Measurements from ENCODE around the gene LINGO3. TPM values are rescaled to one million over a fixed set of nuclear protein-coding genes. Genes with fewer than 3 reads are reported as not detected.

LINGO3 gene
- total and polyA plus RNA-seq, 2 of the 4 experiments (the other 2 are of a cell fraction) = not detected

DNA sequence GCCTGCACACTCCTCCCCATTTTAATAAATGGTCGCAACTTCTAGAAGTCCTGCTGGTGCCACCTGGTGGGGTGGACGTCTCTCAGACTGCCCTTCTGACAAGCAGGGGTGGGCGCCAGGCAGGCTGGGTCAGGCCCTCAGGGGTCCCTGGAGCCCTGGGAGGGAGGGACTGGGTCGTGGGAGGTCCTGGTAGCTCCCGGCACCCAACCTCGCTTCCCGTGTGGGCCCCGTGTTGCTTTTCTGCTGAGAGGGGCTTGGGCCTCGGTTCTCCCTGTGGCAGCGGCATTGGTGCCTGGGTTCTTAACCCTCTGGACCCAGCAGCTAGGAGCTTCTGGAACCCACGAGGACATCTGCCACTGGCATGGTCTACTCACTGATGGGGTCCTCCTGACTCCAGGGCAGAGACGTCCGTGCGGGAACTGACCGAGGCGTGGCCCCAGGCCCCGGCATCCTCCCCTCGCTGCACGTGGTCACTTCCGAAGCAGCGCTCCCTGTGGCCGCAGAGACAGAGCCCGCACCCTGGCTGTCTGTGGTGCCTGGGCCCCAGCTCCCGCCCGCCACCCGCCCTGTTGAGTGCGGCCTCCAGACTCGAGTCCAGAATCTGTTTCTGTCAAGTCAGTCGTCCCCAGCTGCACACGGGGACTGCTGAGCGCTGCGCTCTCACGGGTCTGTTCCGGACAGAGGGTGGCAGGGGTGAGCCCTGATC lies 46.1 kb upstream of the LINGO3 start:
- peaks cover 29% of the 10 kb centered on the region for H3K36me3 ChIP-seq (ENCODE audit: control insufficient read depth, insufficient read depth, low read length)
- H3K9me1 ChIP-seq (ENCODE audit: insufficient read depth, low read length) = no peaks in the 10 kb centered on the region
- no peak overlapping the region for H3K18ac ChIP-seq (ENCODE audit: low read depth, low read length)
- intact Hi-C loops (cut with micrococcal nuclease) (no loop called here), in situ Hi-C loops (cut with MboI; ENCODE audit: low sequenced_read_pairs) (no loop called here), dilution Hi-C loops (cut with HindIII; ENCODE audit: low sequenced_read_pairs, unreplicated experiment) (no loop called here)
- TF ChIP-seq MAFK (IDR thresholded peaks at IDR 0.05; ENCODE audit: low read depth, low read length) (no peak), CHD1 (IDR thresholded peaks at IDR 0.05; ENCODE audit: low read depth, low read length) (no peak), FOS (IDR thresholded peaks at IDR 0.05; ENCODE audit: low read depth, low read length) (no peak), MAZ (IDR thresholded peaks at IDR 0.05; ENCODE audit: borderline replicate concordance, low read depth, low read length) (no peak), POLR2A (IDR thresholded peaks at IDR 0.05; ENCODE audit: low read depth, low read length) (no peak), SMC3 (IDR thresholded peaks at IDR 0.05; ENCODE audit: low read depth, low read length) (no peak), RCOR1 (IDR thresholded peaks at IDR 0.05; ENCODE audit: insufficient replicate concordance, low read length) (no peak), RAD21 (IDR thresholded peaks at IDR 0.05; ENCODE audit: low read length) (no peak), NFE2L2 (IDR thresholded peaks at IDR 0.05; ENCODE audit: low read depth, low read length) (no peak), CEBPB (IDR thresholded peaks at IDR 0.05; ENCODE audit: low read depth, low read length) (no peak), MXI1 (IDR thresholded peaks at IDR 0.05; ENCODE audit: borderline replicate concordance, low read depth, low read length) (no peak), RFX5 (IDR thresholded peaks at IDR 0.05; ENCODE audit: low read depth, low read length) (no peak), BHLHE40 (IDR thresholded peaks at IDR 0.05; ENCODE audit: low read depth, low read length) (no peak)
- TF ChIP-seq, protein P1, sequence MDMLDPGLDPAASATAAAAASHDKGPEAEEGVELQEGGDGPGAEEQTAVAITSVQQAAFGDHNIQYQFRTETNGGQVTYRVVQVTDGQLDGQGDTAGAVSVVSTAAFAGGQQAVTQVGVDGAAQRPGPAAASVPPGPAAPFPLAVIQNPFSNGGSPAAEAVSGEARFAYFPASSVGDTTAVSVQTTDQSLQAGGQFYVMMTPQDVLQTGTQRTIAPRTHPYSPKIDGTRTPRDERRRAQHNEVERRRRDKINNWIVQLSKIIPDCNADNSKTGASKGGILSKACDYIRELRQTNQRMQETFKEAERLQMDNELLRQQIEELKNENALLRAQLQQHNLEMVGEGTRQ (IDR thresholded peaks at IDR 0.05; ENCODE audit: low read depth, low read length) = no peak
- TF ChIP-seq, protein P2, sequence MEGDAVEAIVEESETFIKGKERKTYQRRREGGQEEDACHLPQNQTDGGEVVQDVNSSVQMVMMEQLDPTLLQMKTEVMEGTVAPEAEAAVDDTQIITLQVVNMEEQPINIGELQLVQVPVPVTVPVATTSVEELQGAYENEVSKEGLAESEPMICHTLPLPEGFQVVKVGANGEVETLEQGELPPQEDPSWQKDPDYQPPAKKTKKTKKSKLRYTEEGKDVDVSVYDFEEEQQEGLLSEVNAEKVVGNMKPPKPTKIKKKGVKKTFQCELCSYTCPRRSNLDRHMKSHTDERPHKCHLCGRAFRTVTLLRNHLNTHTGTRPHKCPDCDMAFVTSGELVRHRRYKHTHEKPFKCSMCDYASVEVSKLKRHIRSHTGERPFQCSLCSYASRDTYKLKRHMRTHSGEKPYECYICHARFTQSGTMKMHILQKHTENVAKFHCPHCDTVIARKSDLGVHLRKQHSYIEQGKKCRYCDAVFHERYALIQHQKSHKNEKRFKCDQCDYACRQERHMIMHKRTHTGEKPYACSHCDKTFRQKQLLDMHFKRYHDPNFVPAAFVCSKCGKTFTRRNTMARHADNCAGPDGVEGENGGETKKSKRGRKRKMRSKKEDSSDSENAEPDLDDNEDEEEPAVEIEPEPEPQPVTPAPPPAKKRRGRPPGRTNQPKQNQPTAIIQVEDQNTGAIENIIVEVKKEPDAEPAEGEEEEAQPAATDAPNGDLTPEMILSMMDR (conservative IDR thresholded peaks at IDR 0.05; ENCODE audit: low read depth, low read length) = no peak
- TF ChIP-seq, protein P3, sequence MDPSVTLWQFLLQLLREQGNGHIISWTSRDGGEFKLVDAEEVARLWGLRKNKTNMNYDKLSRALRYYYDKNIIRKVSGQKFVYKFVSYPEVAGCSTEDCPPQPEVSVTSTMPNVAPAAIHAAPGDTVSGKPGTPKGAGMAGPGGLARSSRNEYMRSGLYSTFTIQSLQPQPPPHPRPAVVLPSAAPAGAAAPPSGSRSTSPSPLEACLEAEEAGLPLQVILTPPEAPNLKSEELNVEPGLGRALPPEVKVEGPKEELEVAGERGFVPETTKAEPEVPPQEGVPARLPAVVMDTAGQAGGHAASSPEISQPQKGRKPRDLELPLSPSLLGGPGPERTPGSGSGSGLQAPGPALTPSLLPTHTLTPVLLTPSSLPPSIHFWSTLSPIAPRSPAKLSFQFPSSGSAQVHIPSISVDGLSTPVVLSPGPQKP (IDR thresholded peaks at IDR 0.05; ENCODE audit: borderline replicate concordance, low read depth, low read length) = no peak
- no peaks in the 10 kb centered on the region for H4K20me1 ChIP-seq (ENCODE audit: insufficient read depth, low read length)
- no peak overlapping the region for H3K14ac ChIP-seq (replicated peaks; ENCODE audit: low read depth, low read length)
- no peak overlapping the region for H2AK5ac ChIP-seq (ENCODE audit: low read depth, low read length)
- ChIA-PET CTCF (no interaction called here), POLR2A (ENCODE audit: unreplicated experiment) (no interaction called here)
- no peak overlapping the region for H3K4me3 ChIP-seq (ENCODE audit: insufficient read depth, low read depth, low read length)
- no peak overlapping the region for H4K91ac ChIP-seq (ENCODE audit: insufficient read depth, low read depth, low read length)
- peak overlapping the region; percentile 24 for H2AK9ac ChIP-seq (replicated peaks; ENCODE audit: low read depth, low read length, poor library complexity)
- H3K79me1 ChIP-seq (ENCODE audit: low read depth in 1 of 2, low read length in 2 of 2) = no peaks in the 10 kb centered on the region
- ATAC-seq (ENCODE audit: low read depth) = no peak
- no peak overlapping the region for H3K23ac ChIP-seq (ENCODE audit: low read depth, low read length)
- BruUV-seq (replicated peaks) = no TSS peak
- no peak overlapping the region for H4K5ac ChIP-seq (ENCODE audit: low read depth, low read length)
- no peak overlapping the region for H2BK120ac ChIP-seq (ENCODE audit: low read depth, low read length)
- H4K8ac ChIP-seq (ENCODE audit: low read depth in 2 of 2, low read length in 2 of 2) = no peak overlapping the region
- no peak overlapping the region for H3K27ac ChIP-seq (ENCODE audit: insufficient read depth, low read length)
- H2BK15ac ChIP-seq (ENCODE audit: low read depth, low read length) = no peak overlapping the region
- no peak overlapping the region for H3K9ac ChIP-seq (ENCODE audit: low read depth, low read length)
- H3K9me3 ChIP-seq (ENCODE audit: control insufficient read depth, insufficient read depth, low read length) = no peaks in the 10 kb centered on the region
- H3K27me3 ChIP-seq (ENCODE audit: control insufficient read depth, insufficient read depth, low read length) = peaks cover 6% of the 10 kb centered on the region
- no peaks in the 10 kb centered on the region for H3K4me1 ChIP-seq (ENCODE audit: control insufficient read depth, insufficient read depth, low read length)
- H3K56ac ChIP-seq (ENCODE audit: extremely low read depth, insufficient read depth, low read length) = no peak overlapping the region
- H2BK20ac ChIP-seq (ENCODE audit: low read depth, low read length) = no peak overlapping the region
- H2AFZ ChIP-seq (replicated peaks; ENCODE audit: low read length, poor library complexity) = no peak overlapping the region
- no peak for DNase-seq
- no peak overlapping the region for H3K4ac ChIP-seq (ENCODE audit: low read depth, low read length)
- 91% methylated on average over 19 of the region's 34 CpGs; no CpG with 5 or more reads in 1 of the 2 experiments for WGBS, 2 experiments (ENCODE audit: extremely low coverage in 2 of 2, insufficient read length in 1 of 2)
- H2BK5ac ChIP-seq (ENCODE audit: low read depth, low read length, poor library complexity, severe bottlenecking) = no peak overlapping the region
- H3K4me2 ChIP-seq (ENCODE audit: low read depth, low read length) = no peak overlapping the region
